Inflammatory macrophage (primary cell): ENCODE results near the gene OGFR.
A peak's percentile ranks its signal among the peaks of the same experiment; 100 is the strongest.

Experiments used
- DNase-seq, 2 donors: peaks; one replicate each; pipeline ENCODE4 v3.0.0-alpha.2; 2020 to 2022

The OGFR gene

DNA sequence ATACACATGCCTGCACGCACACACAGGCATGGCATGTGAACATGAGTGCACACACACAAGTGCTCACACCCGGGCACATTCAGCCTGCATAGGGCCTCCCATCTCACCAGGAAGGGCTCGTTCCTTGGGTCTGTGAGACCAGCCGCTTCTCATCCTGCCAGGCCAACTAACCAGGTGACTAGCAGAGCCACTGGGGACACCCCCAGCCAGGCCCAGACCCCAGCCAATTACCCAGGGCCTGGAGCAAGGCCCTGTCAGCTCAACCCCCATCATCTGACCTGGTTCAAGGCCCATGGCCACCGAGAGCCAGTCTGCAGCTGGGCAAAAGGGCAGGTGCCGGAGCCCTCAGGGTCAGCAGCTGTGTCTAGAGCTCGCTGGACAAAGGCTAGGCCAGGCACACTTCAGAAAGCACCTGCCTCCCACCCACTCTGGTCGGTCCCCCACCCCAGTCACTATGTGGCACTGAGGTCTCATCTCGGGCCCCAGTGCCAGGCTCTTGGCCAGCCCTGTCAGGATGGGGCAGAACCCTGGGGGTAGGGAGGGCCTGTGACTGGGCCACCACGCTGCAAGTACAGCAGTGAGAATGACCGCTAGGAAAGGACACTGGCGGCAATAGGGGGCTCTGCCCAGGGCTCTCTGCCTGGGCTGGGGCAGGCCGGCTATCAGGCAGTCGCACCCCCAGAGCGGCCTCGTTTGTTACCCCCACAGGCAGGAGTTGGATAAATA is 35.1 kb upstream of the OGFR start:
- no peak for DNase-seq

DNA sequence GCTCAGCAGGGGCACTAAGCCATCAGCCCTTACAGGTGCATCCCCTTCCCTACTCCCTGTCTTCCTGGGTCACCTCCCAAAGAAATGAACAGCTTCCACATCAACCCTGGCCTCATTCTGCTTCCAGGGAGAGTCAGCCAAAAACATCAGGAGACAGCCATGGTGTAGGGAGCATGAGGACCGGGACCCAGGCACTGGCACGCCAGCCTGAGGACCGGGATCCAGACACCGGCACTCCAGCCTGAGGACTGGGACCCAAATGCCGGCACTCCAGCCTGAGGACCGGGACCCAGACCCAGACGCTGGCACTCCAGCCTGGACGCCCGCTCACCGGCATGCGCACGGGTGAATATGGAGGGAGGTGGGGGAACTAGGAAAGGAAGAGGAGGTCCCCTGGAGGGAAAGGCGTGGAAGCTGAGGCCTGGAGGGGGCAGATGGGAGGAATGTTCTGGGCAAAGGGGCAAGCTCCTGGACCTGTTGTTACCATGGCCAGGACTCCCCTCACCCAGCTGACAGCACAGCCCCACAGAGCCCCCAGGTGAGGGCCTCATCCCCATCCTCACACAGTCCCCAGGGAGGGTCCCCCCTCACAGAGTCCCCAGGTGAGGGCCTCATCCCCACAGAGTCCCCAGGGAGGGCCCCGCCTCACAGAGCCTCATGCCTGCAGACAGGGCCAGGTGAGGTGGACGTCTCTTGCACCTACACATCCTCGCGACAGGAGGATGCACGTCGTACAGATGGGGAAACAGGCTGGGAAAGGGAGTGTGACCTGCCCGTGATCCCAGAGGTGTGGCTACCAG is 34.3 kb upstream of the OGFR start:
- DNase-seq, result no peak

DNA sequence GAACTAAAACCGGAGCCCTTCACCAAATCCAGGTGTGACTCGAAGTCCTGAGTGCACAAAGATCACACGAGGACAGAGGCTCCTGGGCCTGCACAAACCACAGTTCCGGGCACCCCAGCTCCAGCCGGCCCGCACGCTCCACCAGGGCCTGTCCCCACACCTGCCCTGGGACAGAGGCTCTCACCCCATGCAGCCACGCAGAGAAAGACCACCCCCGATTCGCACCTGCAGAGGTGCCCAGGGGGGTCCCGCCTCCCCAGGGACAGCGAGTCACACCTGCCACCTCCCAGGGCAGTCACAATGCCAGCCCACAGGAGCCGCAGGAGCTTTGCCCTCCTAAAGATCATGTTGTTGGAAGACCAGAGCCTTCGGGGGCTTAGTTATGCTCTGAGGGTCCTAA is 33.7 kb upstream of the OGFR start:
- no peak for DNase-seq

DNA sequence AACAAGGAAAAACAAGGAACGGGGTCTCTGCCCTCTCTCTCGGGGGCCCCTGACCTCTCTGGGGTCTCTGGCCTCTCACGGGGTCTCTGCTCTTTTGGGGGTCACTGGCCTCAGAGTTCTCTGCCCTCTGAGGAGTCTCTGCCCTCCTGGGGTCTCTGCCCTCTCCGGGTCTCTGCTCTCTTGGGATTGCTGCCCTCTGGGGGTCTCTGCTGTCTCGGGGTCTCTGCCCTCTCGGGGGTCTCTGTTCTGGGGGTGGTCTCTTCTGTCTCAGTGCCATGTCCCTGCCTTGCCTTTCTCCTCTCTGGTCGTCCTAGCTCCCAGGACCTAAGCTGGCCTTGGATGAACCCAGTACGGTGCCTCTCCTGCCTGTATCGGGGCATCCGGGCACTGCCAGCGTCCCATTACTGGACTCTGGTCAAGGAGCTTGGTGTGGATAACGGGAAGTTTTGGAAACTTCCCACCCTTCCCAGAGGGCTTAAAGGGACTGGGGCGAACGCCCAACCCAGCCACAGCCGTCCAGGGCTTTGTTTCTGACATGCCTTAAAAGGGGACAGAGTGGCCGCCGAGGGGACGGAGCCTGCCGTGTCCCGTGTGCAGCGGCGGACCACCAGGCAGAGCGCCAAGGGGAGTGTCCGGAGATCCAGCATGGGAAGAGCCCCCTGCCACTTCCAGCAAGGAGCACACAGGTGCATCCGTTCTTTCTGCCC is 33.1 kb upstream of the OGFR start:
- no peak for DNase-seq

DNA sequence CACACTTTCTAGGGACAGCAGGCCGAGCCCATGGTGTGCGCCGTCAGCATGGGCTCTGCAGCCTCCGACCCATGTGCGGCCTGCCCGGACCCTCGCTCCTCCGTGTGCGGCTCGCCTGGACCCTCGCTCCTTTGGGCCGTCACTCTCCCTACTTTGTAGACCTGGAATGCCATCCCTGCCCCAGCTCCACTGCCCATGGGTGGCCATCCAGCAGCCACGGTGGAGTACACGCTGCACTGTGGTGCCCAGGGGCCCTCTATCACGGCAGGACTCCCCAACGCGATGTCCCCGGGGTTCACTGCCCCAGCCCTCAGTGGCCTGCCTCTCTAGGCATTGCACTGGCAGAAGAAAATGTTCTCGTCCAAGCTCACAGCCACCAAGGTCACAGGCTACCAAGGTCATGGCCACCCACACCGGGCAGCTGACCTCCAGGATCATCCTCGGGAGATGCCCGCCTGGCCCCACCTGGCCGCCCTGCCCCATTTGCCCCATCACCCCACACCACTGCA is 32.5 kb upstream of the OGFR start:
- no peak for DNase-seq

DNA sequence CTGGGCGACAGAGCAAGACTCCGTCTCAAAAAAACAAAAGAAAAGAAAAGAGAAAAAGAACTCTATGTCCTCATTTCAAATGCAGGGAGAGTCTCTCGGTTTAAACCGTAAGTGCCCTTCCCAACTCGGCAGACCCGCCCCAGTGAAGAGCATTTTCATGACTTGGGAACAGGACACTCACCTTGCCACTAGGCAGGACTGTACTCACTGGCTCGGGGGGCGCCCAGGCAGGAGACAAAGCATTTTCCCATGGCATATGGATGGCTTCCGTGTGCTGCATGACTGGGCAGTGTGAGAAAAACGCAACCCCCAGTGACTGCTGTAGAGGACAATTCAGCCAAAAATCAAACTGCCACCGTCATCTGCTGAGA is 32.0 kb upstream of the OGFR start:
- DNase-seq, result no peak

DNA sequence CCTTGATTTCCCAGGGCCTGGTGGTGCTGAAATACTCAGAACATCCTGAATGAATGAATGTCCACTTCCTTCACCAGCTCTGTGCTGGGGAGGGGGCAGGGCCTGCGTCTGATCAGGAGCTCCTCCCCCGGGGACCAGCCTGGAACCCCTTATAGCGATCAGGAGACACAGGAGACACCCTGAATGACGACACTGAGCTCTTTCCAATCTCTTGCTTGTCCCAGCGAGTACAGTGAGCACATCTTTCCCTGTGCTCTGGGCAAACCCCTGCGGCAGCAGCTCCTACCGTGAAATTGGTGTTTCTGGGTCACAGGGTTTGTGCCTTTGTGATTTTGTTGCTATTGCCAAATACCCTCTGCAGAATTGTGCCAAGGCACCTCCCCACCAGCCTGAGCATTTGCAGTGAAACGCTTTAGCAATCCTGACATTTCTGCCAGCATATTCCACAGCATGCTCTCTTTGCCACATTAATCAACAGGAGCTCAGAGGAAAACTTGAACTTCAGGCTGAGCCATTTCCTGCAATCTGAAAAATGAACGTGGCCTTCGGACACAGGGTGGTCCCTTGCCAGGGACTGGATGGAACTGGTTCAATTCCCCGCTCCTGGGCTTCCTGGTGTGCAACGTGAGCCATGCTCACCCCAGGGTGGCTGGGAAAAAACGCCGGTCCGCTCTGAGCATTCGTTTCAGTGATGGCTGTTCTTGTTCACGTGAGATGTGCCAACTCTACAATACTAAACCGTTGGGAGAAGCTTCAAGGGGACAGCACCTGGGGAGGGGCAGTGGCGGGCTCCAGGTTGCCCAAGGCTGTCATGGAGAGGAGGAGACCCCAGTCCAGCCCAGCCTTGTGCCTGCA is 31.4 kb upstream of the OGFR start:
- DNase-seq, result no peak

DNA sequence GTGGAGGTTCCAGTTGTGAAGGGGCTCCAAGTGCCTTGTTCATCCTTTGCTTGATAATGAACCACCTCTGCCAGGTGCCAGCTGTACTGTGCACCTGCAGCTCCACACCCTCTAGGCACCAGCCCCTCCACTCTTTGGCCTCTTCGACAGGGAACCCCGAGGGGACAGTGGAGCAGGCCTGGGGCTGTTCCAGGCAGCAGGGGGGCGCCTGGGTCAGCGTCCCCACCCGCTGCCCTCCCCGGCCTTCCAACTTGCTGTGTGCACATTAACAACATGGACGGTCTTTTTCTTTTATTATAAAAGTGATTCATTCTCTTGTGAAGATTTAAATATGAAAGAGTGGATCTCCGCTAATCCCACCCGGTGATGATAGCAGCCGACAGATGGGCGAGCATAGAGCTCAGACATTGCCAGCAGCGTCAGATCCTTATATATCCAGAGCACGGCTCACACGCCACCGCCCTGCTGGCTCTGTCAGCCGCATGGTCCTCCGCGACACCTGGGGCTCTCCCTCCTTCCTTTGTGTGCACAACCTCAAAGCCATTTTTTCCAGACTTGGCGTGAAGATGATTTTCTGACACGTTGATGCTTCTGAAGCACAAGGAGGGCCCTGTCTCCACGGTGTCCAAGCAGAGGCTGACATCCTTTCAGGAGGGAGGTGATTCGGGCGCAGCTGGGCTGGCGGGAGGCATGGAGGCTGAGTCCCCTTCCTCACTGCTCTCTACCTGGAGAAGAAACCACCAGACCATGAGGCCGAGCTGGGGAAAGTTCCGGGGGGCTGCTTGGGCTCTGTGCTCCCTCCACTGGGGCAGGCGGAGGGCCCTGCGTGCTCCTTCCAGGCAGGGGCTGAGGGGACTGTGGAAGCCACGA is 30.6 kb upstream of the OGFR start:
- no peak for DNase-seq

DNA sequence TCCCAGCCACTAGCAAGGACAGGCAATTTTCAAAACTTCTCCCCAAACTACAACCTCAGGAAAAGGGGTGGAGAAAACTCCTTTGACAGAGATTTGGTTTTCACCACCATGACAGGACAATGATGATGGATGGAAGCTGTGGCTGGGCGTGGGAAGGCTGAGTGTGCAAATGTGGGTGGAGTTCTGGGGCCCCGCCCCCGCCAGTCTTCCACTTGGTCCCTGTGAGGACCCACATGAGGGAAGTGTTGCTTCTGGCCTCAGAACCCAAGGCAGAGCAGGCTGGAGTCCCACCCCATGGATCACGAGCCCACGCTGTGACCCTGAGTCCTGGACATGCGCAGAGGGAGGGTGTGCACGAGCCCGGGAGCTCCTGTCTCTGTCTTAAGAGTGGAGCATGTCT is 29.9 kb upstream of the OGFR start:
- DNase-seq, result peak; percentile 59 to 71

DNA sequence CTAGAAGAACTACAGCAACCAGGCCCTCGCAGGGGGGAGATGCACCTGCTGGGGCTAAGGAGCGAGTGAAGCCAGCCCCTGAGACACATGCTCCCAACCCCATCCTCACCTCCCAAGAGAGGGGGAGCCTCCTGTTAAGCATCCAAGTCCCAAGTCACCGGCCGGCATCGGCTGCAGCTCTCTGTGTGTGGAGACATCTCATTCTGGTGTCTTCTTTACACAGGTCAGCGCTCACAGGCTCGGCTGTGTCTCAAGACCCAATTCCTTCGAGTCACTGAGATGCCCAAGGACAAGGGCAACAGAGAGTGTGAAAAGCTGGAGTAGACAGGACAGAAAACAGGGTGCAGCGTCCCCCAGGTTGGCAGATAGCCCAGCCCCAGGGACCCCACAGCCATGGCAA is 29.4 kb upstream of the OGFR start:
- DNase-seq, result no peak

DNA sequence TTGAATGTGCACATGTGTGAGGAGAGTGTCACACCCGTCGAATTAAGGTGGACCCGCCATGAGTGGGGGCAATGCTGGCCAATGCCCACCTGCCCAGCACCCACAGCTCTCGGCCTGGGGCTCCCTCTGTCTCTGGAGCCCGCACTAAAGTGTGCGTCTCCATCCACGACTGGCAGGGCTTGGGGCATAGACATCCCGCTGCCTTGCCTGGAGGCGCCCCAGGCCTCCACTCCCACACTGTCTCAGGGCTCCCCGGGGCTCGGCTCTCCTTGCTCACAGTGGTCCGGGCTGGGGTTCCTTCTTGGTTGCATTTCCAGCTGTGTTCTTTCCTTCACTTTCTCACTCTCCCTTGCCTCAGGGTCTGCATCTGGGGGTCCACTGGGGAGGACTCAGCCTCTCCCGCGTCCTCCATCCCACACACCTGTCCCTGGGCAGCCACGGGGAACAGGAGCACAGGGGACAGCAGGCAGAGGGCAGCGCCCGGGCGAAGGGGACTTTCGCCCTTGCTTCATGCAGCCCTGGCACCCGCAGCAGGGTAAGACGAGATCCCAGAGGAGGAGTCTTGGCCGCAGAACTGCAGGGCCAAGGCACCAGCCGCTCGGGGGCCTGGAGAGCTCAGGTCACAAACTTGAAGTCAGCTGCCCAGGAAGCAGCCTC is 28.5 kb upstream of the OGFR start:
- no peak for DNase-seq

DNA sequence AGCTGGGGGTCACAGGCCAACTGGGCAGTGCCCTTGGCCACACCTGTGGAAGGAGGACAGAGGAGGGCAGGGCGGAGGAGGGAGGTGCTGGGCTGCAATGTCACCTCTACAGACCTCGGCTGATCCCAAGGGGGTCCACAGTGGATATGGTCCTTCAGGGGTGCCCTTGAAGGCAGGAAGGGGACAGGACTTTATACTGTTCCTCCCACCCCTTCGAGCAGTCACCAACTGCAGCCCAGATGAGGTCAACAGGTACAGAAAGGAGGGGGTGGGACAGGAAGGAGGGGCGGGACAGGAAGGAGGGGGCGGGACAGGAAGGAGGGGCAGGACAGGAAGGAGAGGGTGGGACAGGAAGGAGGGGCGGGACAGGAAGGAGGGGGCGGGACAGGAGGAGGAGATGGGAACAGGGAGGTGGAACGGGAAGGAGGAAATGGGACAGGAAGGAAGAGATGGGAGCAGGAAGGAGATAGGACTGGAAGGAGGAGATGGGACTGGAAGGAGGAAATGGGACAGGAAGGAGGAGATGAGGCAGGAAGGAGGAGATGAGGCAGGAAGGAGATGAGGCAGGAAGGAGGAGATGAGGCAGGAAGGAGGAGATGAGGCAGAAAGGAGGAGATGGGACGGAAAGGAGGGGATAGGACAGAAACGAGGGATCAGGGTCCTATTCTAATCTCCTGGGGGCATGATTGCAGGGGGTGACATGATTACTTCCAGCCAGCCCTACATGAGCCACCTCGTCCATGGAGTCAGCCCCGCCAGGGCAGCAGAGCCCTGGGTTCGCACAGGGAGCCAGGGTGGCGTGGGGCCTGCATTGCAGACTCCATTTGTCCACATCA is 27.7 kb upstream of the OGFR start:
- DNase-seq, result no peak

DNA sequence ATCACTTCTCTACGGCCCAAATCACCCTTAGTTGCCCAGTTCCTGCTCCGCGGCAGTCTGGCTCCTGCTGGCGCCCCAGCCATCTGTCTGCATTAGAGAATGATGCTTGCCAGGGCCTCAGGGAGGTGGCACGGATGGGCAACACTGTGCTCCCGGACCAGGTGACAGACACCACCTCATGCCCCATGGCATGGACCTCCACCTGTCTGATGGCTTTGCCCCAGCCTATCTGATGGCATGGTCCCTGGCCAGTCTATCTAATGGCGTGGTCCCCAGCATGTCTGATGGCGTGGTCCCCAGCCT is 27.2 kb upstream of the OGFR start:
- DNase-seq, result no peak

DNA sequence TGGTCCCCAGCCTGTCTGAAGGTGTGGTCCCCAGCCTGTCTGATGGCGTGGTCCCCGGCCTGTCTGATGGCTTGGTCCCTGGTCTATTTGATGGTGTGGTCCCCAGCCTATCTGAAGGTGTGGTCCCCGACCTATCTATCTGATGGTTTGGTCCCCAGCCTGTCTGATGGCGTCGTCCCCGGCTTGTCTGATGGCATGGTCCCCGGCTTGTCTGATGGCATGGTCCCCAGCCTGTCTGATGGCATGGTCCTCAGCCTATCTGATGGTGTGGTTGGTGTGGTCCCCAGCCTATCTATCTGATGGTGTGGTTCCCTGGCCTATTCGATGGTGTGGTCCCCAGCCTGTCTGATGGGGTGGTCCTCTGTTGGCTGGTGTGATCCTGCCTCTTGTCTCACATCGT is 26.6 kb upstream of the OGFR start:
- no peak for DNase-seq

DNA sequence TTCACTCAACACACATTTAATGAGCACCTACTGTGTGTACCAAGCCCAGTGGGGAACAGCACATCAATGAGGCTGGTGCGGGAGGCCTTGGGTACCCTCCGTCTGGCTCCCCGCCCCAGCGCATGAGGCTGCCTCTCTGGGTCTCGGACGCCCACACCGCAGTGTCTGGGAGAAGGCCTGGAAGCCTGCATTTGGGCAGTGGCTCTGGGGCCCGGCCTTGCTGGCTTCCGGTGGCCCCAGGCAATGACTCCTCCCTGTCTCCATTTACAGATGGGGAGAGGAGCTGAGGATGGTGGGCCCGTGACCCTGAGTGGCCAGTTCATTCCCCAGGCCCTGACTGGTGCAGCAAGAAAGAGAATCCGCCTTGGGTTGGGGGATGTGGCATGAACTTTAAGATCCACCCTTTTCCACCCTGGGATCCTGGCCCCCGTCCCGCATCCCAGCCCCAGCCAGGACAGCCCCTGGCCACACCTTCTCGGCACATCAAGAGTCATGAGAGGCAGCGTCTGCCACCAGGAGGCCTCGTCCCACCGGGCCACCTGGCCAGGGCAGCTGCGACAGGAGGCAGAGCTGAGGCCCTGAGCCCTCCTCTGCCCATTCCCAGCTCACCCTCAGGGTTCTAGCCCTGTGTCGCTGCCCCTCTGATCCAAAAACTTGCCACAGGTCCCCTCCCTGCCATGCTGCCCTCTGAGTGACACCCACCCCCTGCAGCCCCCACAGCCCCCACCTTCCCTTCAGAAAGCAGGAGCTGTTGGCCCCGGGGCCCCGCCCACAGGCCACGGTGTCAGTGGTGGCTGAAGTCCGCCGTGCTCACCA is 25.8 kb upstream of the OGFR start:
- no peak for DNase-seq

DNA sequence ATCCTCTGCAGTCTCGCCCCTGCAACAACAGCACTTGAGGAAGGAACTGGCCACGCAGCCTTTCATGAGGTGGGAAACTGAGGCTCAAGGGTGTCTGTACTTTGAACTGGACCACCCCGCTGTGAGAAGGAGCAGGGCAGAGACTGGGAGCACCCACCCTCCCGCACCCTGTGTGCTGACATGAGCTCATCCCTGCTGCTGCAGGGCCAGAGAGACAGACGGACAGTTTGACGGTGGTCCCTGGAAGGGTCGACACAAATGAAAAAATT is 25.3 kb upstream of the OGFR start:
- no peak for DNase-seq

DNA sequence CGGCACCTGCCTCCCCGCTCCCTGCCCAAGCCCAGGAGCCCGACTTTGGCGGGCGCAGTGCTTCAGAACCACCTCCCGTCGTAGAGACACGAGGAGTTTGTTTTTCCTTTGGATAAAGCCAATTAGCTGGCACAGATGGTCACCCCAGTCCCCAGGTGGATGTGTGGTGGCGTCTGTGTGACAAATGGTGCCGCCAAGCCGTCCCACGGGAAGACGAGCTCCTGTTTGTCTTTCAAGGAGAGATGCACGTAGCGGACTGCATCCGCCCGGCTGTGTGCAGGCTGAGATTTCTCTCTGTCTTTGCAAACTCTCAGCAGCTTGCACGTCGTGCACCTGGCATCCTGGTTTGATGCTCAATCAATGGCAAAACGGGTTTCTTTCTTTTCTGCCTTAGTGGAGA is 24.4 kb upstream of the OGFR start:
- DNase-seq, result no peak

DNA sequence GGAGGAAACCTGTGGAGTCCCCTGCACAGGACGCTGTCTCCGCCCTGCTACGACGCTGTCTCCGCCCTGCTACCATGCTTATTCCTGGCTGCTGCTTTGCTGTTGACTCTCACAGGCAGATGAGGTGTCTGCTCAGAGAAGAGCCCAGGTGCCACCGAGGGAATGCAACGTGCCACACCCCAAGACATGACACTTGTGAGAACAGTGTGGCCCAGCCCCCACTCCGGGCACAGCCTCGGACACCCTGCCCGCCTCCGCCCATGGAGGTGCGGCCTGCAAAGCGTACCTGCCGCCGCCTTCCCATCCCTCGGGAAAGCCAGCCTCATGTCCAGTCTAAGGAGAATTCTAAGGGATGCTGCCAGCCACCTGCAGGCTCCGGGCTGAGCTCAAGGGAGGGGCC is 23.9 kb upstream of the OGFR start:
- no peak for DNase-seq

DNA sequence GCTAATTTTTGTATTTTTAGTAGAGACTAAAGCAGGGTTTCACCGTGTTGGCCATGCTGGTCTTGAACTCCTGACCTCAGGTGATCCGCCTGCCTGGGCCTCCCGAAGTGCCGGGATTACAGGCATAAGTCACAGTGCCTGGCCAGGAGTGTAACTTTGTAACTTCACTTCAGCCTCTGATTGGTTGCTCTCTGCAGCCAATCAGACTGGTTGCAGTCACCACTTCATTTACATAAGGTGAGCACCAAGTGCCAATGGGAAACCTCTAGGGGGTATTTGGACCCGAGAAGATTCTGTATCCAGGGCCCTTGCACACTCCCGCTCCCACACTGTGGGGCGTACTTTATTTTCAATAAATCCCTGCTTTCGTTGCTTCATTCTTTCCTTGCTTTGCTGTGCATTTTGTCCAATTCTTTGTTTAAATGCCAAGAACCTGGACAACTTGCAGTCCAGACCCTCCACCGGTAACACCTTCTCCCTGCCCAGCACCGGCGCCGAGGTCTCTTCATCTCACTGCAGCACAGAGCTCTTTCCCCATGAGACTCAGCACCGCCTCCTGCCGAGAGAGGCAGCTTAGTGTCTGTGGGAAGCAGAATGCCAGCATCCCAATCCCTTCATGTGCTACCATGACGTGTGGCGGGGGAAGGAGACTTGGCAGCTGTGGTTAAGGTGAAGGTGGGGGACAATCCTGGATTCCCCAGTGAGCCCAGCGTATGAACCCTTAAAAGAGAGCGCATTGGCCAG is 22.3 kb upstream of the OGFR start:
- no peak for DNase-seq
